ENCODE results near the gene TMEM213.

Gene TMEM213, protein sequence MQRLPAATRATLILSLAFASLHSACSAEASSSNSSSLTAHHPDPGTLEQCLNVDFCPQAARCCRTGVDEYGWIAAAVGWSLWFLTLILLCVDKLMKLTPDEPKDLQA

DNA sequence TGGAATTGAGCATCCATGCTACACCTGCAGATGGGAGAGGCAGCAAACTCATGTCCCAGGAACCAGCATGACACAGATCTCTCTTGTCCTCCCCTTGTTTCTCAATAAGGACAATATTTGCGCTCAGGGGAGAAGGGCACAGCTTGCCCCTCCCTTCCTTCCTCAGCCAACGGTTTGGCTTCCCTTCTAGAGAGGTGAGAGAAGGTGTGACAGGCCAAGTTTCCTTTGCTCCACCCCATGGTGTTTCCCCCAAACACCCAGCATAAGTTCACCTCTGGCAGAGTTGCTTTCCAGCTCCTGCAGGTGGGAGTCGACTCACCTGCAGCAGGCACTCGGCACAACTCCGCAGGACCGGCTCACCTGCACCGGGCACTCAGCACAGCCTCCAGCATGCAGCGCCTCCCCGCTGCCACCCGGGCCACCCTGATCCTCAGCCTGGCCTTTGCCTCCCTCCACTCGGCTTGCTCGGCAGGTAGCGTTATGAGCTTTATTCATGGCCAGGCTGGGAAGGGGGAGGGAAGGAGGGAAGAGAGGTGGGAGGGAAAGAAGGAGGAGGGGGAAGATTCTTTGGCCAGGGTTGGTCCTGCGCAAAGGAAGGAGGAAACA, at the start of gene TMEM213, which contains the start of gene ATP6V0A4:
Gene TMEM213, plus strand, starts transcription at position 280 of the 606 bp plus-strand sequence. Its CDS starts 111 bp downstream, at position 391.
Gene ATP6V0A4, minus strand, starts transcription at position 482 of the 606 bp plus-strand sequence. CDS start 26,949 bp downstream, outside the sequence.
- no peak for DNase-seq (ENCODE audit: low read depth)

DNA sequence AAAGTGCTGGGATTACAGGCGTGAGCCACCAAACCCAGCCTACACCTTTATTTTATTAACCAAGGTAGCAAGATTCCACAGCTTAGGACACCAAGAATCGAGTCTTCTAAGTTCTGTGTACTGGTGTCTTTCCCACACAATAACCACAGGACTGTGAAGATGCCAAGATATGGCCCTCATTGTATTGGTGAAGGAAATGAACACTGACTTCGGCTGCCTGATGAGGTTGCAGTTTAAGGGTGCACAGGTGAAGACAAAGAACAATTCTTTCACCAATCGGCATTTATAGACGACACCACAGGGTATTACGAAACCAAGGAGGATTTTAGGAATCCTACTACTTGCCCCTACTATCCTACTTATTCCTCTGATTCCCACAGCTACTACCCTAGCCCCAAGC, 49.1 kb upstream of the TMEM213 start:
- no peak for DNase-seq (ENCODE audit: low read depth)

DNA sequence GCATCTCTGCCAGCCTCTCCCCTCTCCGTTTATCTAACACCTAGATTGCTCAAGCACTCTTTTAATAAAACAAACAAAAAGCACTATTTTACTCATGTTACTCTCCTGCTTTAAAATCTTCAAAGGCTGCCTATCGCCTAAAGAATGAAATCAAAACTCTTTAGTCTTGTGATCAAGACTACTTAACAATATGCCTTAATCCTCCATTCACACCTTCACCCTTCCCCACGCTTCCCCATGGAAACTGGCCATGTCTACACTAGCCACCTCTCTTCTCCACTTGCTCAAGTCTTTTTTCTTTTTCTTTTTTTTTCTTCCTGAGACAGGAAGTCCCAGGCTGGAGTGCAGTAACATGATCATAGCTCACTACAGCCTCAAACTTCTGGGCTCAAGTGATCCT, 47.8 kb upstream of the TMEM213 start:
- DNase-seq (ENCODE audit: low read depth) = no peak

DNA sequence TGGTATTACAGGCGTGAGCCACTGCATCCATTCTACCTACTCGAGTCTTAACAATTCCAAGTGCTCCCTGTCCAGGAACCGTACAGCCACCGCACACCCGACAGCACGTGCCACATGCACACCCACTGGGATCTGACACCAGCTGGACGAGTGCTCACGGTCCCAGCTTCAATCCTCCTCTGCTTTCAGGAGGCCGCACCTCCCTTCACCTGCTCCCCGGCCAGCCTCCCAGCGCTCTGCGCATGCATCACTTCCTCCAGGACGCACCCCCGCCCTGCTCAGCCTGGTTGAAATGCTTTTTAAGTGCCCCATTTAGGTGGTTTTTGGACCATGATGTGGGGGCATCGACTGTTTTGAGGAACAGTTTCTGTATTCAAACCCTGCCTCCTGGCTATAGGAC, 47.3 kb upstream of the TMEM213 start:
- DNase-seq (ENCODE audit: low read depth) = no peak

DNA sequence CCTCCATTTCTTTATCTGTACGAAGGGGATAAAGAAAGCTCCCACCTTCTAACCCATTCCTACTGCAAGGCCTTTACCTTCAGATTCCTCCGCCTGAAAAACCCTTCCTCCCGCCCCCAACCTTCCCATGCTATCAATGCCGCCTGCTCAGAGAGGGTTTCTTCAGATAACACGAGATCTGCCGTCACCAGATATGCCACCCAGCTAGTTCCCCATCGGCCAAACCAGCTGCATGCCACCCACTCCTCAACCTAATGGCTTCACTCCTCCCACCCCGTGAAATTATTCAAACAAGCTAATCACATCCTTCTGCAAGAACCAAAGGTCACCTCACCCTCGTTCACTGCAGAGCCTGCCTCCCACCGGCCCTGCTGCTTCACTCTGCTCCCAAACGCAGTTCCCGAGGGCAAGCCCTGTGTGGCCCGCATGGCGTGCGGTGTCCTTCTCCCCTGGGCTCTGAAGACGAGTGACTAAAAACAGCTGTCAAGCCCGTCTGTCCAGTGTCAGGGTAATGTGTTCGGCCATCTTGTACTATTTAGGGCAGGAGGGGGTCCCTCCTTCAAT, 46.8 kb upstream of the TMEM213 start:
- DNase-seq (ENCODE audit: low read depth) = no peak

DNA sequence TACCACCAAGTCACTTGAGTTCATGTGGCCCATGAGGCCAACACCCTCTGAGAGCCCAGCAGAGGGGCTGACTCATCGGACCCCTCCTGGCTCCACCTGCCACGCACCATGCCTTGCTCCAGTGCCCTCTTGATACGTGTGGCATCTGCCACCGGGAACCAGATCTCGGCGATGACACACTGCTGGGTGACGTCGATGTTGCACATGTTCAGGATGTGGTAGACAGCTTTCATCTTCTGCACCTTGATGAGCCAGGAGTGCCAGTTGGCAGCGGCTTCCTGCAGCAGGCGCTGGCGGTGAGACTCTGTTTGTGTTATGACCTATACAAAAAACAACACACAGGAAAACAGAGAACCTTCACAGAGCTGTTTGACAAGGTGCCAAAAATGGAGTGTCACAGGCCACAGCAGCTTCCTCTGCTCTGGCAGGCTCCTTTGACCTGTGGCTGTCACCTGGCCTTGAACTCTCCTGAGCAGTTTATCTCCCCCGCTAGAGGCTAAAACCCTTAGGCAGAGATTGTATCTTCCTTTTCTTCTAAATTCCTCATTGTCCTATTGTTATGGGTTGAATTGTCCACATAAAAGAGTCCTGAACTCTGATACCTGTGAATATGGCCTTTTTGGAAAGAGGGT, 45.2 kb upstream of the TMEM213 start:
- peak; percentile 70 for DNase-seq (ENCODE audit: low read depth)

DNA sequence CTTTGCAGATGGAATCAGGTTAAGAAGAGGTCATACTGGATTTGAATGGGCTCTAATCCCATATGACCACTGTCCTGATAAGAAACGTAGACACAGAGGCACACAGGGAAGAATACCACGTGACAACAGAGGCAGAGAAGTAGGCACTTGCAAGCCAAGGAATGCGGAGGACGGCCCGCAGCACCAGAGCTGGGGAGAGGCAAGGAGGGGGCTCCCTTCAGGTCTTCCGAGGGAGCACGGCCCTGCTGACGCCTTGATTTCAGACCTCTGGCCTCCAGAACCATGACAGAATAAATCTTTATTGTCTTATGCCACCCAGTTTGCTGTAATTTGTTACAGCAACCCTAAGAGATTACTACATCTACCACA, 44.7 kb upstream of the TMEM213 start:
- no peak for DNase-seq (ENCODE audit: low read depth)

DNA sequence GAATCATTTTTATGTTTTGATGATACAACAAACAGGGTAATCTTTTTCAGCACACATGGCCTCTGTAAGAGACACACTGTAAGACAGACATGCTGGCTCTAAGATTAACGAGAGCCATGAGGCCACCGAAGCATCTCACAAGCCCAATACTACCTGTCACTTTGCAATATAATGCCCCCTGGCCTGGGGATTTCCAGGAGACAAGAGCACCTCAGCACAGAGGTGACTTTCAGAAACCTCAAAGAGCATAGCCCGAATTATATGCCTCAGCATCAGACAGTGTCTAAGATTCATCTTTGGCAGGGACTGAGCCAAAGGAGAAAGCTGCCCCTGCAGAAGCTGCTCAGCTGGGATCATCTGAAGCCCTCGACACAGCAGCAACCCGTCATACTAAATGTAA, 44.2 kb upstream of the TMEM213 start:
- DNase-seq (ENCODE audit: low read depth) = no peak

DNA sequence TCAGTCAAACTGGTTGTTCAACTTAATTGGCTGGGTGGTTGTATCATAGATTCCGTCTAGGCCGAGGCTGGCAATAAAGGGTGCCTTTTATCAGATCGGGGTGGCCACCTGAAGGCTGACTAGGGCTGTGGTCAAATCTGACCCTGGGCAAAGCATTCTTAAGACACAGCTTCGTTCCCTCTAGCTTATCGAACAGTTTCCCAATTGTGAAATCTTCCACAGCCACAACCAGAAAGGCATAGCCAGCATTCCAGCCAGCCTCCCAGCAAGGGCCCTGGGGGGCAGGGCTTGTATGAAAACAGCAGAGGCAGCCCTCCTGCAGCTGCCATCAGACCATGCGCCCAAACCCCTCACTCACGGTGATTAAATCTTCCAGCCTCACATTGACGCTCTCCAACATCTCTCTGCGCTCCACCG, 42.5 kb upstream of the TMEM213 start:
- no peak for DNase-seq (ENCODE audit: low read depth)

DNA sequence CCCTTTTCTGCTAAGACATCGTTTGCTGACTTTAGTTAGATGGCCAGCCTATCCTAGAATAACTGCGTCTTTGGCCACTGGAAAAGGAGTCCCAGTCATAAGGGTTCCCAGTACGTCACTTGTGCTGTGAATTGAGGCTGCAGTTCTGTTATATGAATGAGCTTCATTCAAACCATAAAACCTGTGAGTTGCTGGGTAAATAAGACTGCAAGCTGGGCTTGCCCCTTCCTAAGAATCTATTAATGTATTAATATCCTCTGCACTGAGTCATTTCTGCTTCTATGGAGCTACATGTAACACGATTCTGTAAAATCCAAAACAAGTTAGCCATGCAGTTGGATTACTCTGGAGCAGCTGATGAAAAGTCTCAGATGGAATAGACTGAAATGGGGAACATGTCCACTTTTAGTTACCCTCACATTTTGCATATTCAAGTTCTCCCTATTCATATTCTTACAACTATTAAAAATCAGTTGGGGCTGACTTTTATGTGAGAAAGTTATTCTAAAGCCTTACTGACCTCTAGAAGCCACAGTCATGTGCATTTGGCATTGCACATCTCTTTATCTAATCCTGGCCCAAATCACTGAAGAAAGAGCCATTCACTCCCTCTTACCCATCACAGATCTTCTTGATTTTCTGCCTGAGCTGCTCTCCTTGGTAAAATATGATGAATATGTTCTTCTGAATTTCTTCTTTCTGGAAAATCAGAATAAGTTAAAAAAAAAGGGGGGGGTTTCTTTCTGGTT, 41.8 kb upstream of the TMEM213 start:
- DNase-seq (ENCODE audit: low read depth) = no peak

DNA sequence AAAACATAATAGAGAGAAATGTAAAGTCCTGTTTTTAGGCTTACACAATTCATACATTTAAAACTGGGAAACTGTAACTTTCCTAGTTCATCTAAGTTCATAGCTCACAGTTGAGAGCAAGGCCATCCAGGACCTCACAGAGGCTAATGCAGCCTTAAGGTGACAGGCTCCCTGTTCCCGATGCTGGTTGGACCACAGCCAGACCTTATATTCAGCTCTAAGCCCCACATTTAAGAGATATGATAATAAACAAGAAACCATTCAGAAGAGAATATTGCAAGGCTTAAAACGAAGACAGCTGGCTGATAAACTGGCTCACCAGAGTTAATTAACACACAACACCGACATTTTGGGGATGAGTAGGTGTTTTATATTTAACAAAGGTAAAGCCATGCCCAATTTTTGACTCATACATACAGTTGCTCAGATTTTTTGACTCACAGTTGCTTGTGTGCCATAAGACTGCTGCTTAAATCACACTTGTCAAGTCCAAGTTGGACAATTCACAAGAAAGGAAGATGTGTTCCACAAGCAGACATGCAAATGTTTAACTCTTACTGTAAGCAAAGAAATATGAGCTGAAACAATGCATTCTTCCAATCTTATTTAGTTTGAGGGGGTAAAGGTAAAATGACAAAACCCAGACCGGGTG, 41.1 kb upstream of the TMEM213 start:
- no peak for DNase-seq (ENCODE audit: low read depth)

DNA sequence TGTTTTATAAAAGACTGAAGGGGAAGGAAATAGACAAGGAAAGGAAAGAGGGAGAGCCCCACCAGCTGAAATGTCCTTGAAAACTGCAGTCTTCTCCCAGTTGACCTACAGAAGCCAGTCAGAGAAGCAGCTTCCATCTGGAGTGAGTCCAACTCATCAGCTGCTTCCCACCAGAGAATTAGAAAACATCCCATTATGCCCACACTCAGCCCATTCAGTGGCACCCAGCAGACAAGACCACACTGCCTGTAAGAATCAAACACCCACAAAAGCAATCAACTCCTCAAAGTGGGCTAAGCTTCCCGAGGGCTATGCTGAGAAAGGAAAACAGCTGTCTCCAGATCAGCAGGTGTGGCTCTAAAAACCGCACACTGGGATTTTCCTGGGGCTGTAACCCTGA, 29.6 kb upstream of the TMEM213 start:
- no peak for DNase-seq (ENCODE audit: low read depth)

DNA sequence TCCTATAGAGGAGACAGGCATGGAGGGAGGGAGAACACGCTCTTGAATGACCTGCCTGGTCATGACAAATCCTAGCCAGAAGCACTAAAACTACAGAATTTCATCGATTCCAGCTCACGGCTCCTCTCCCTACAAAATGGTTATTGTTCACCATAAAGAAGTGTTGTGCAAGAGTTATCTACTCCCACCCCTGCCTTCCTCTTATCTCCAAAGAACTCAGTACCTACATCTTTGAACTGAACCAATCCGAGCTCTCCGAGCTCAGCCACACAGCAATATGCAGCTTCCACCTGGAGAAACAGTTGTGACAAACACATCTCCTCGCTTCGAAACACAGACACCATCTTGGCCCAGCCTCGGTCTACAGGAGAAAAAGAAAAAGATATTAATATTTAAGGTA, 26.9 kb upstream of the TMEM213 start:
- no peak for DNase-seq (ENCODE audit: low read depth)

DNA sequence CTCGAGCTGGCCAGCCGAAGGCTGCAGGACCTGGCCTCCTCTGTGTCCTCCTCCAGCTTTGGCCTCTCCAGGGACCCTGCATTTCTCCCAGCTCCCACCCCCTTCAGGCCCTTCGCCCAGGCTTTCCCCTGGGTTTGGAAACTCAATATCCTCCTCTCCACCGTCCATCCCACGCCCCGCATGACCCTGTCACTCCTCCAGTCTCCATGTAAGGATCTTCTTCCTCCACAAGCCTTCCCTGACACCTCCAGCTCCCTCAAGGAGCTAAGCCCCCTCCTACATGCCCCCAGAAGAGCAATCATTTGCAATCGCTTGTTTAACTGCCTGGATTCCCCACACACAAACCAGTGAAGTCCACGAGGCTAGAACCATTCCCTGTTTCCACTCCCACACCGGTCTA, 24.6 kb upstream of the TMEM213 start:
- no peak for DNase-seq (ENCODE audit: low read depth)

DNA sequence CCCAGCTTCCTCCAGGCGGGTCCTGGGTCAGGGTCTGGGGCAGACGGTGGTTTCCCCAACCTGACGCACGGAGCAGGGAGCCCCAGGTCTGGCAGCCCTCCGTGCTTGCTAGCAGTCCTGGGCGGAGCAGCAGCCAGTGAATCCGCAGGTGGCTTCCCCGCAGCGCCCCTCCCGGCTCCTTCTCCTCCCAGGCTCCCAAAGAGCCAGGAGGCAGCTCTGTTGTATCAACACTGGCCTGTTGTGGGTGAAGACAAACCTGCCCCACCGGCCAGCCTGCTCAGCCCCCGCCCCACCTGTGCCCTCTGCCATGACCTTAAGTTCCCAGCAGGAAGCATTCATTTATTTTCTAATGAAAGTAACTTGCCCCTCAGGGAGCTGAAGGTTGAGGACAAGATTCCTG, 24.0 kb upstream of the TMEM213 start:
- no peak for DNase-seq (ENCODE audit: low read depth)

DNA sequence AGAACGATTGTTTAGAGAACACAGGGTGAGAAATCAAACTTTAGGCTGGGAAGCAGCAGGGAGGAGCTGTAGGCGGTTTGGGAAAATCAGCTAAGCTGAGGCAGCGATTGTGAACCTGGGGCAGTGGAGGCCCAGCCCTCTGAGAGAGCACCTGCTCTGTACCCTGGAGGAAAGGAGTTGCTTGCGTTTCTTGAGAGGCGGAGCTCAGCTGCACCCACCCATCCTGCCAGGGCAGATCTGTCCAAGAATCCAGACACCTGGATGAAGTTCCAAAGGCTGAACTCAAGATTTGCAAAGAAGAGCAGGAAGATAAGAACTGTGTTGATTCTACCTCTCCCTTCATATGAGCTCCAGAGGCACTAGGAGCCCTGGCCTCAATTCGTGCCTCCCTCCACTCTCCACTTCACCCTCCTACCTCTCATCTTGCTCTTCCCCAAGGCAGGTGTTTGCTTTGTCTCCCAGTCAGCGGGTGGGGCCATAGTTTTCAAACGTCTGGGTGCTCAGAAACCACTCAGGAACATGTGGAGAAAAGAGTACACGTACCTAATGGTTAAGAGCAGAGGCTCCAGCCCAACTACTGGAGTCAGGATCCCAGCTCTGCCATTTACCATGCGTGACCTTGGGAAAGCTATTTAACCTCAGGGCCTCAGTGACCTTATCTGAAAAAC, 21.5 kb upstream of the TMEM213 start:
- no peak for DNase-seq (ENCODE audit: low read depth)

DNA sequence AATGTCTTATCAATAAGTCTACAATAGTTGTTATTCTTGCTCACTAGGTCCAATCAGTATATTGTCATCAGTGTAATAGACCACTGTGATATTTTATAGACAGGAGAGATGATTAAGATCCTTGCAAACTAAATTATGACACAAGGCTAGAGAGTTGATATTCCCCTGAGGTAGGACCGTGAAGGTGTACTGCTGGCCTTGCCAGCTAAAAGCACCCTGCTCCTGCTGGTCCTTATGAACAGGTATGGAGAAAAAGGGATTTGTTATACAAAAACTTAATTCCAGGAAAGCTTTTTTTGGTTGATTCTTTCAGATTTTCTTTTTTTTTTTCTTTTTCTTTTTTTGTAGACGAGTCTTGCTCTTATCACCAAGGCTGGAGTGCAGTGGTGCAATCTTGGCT, 16.8 kb upstream of the TMEM213 start:
- DNase-seq (ENCODE audit: low read depth) = no peak

DNA sequence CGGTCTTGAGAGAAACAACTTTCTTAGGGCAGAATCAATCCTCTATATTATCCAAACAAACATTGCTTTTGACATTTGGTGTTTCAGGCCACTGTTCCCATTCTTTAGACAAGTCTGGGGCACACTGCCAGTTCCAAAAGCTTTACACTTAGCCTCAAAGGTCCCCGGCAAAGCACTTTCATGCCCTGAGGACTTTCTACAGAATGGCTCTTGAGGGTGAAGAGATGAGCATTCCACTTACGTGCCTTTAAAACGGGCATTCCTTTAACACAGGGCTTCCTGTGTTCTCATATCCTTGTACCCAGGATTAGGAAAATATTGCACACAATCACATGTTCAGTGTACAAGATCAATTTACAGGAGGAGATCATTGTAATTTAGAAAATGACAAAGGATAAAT, 13.1 kb upstream of the TMEM213 start:
- no peak for DNase-seq (ENCODE audit: low read depth)

DNA sequence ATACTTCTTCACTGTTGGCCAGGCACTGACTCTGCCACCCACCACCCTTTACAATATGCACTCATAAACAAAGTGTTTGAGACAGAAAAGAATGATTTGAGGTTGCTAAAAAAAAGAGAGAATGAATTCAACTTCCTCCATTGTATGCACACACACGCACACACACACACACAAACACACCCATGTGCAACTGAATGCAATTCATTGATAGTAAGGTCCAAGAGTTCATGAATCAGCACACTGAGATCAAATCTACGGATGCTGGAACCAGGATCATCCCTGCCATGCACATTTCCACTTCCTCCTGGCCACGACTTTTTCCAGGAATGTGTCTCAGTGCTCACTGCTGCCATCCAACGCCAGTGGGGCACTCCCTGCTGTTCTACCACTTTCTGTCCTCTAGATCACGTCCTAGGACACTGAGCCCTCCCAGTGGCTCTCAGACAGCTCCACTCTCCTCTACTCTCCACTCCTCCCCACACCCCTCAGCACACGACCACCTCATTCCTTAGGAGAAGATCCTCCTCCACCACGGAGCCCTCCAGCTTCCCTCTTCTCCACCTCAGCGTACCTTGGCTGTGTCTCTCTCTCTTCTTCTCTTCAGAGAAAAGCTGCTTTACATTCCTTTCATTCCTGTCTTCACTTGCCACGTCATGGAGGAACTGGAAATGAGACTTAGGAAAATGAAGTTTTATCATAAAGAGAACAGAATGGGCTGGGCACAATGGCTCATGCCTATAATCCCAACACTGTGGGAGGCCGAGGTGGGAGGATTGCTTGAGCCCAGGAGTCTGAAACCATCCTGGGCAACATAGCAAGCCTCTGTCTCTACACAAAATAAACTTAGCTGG, 12.0 kb upstream of the TMEM213 start:
- no peak for DNase-seq (ENCODE audit: low read depth)

DNA sequence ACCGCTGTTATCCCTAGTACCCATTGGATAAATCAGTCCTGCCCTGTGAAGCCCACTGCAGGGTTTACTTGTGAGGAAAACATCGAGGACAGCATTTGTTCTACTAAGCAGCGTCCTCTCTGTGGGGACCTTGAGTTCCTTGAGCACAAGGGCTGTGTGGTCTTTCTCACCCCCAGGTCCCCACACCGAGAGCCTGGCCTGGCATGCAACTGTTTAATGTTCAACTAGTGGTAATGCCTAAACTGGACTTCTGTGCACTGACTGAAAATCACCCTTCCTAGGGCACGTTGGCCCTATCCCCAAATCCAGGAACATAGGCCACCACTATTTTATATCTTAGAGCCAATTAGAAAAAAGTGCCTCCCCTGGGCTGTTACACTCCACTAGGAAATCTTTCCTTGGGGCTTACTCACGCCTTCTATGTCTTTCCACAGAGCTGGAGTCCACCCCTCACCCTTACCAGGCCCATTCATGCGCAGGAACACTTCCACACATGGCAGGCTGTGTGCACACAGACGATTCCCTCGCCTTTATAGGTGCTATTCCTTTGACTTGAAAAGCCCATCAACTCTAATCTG, 1.7 kb upstream of the TMEM213 start:
- DNase-seq (ENCODE audit: low read depth) = no peak

Data from stimulated activated CD8-positive, alpha-beta memory T cell treated with anti-CD3 and anti-CD28 coated beads, Interleukin-4, amount 100 ng/mL, for 24 hours (primary cell).